GM19035 (cell line): Measurements from ENCODE around the gene SOX30.
A peak's percentile ranks its signal among the peaks of the same experiment; 100 is the strongest.

ENCODE experiments used
- ATAC-seq: cut with Tn5 transposase; IDR thresholded peaks from one replicate; pipeline ENCODE4 v1.9.1; 2021; ENCODE audit not compliant: unreplicated experiment

The SOX30 gene

GRCh38 chr5:157610990-157611389 lies 41.2 kb downstream of the SOX30 start:
- ATAC-seq, result no peak

GRCh38 chr5:157608972-157609565 lies 43.2 kb downstream of the SOX30 start:
- no peak for ATAC-seq

GRCh38 chr5:157607371-157608161 lies 44.7 kb downstream of the SOX30 start:
- ATAC-seq, result no peak

- no peak for ATAC-seq
Observed at GRCh38 chr5:157606046-157606445, 46.2 kb downstream of the SOX30 start.

- no peak for ATAC-seq
Observed at GRCh38 chr5:157603333-157604190, 48.7 kb downstream of the SOX30 start.

GRCh38 chr5:157602505-157602904 lies 49.7 kb downstream of the SOX30 start:
- ATAC-seq, result peak; percentile 43

GRCh38 chr5:157600252-157600651 lies 52.0 kb downstream of the SOX30 start:
- ATAC-seq, result no peak

- ATAC-seq, result no peak
Observed at GRCh38 chr5:157599565-157599964, 52.7 kb downstream of the SOX30 start.

GRCh38 chr5:157598350-157598936 lies 53.8 kb downstream of the SOX30 start:
- ATAC-seq, result no peak

- no peak for ATAC-seq
Observed at GRCh38 chr5:157597277-157597676, 55.0 kb downstream of the SOX30 start.

- ATAC-seq, result peak; percentile 75
Observed at GRCh38 chr5:157596487-157596886, 55.8 kb downstream of the SOX30 start.

- ATAC-seq, result no peak
Observed at GRCh38 chr5:157594675-157595459, 57.4 kb downstream of the SOX30 start.

GRCh38 chr5:157594257-157594656 lies 58.0 kb downstream of the SOX30 start:
- ATAC-seq, result no peak

GRCh38 chr5:157593052-157593757 lies 59.0 kb downstream of the SOX30 start:
- ATAC-seq, result no peak

GRCh38 chr5:157592594-157592993 lies 59.6 kb downstream of the SOX30 start:
- ATAC-seq, result no peak

GRCh38 chr5:157590478-157590877 lies 61.8 kb downstream of the SOX30 start:
- no peak for ATAC-seq

- ATAC-seq, result no peak
Observed at GRCh38 chr5:157584628-157585027, 67.6 kb downstream of the SOX30 start.

- peak; percentile 58 for ATAC-seq
Observed at GRCh38 chr5:157582731-157583620, 69.3 kb downstream of the SOX30 start.

- ATAC-seq, result no peak
Observed at GRCh38 chr5:157581901-157582300, 70.3 kb downstream of the SOX30 start.
